WTC11 (cell line): ENCODE data around the gene CACNB1. TPM values are rescaled to one million over a fixed set of nuclear protein-coding genes. Genes with fewer than 3 reads are reported as not detected.

Experiments used
- ATAC-seq: fragments of 200-7000 bp; cut with Tn5 transposase; 2 replicates; pipeline ENCODE4 v1.10.0; 2021; ENCODE audit warnings: mild to moderate bottlenecking, moderate library complexity
- CTCF ChIA-PET: fragments of 300-600 bp; sonication (Branson Sonifier 250); formaldehyde crosslinking; loops from one replicate; lab custom pipeline; 2021; ENCODE audit warnings: antibody characterized with exemption; lab: Charles Lee
- POLR2A ChIA-PET: fragments of 350-600 bp; sonication (Branson Sonifier 250); formaldehyde crosslinking; loops from one replicate; lab custom pipeline; 2021; ENCODE audit warnings: antibody characterized with exemption; lab: Charles Lee
- DNase-seq: peaks from one replicate; pipeline ENCODE4 v3.0.0; 2021; ENCODE audit warnings: low spot score
- H3K27ac Mint-ChIP-seq: 2 replicates; pipeline ENCODE4 v1.8.0; 2021; ENCODE audit warnings: mixed read lengths
- H3K27me3 Mint-ChIP-seq: 2 replicates; pipeline ENCODE4 v1.8.0; 2021; ENCODE audit warnings: low read depth, mild to moderate bottlenecking, moderate library complexity, mixed read lengths
- H3K36me3 Mint-ChIP-seq: 2 replicates; pipeline ENCODE4 v1.8.0; 2021; ENCODE audit warnings: mixed read lengths
- H3K4me1 Mint-ChIP-seq: 2 replicates; pipeline ENCODE4 v1.8.0; 2022; ENCODE audit warnings: mixed read lengths
- H3K4me3 Mint-ChIP-seq: 2 replicates; pipeline ENCODE4 v1.8.0; 2021; ENCODE audit warnings: mild to moderate bottlenecking, moderate library complexity, mixed read lengths
- H3K9me3 Mint-ChIP-seq: 2 replicates; pipeline ENCODE4 v1.8.0; 2021; ENCODE audit warnings: mixed read lengths
- ESRRA ChIP-seq: sonication (generic); formaldehyde crosslinking; IDR thresholded peaks from 2 replicates; pipeline ENCODE4 v1.8.1; 2022; ENCODE audit warnings: mild to moderate bottlenecking, missing genetic modification reagents, borderline replicate concordance
- ETV6 ChIP-seq: sonication (generic); formaldehyde crosslinking; IDR thresholded peaks from 2 replicates; pipeline ENCODE4 v1.8.1; 2022; ENCODE audit warnings: mild to moderate bottlenecking, missing genetic modification reagents
- FOXK1 ChIP-seq: sonication (generic); formaldehyde crosslinking; IDR thresholded peaks from 2 replicates; pipeline ENCODE4 v1.8.0; 2022; ENCODE audit warnings: mild to moderate bottlenecking, moderate library complexity, missing genetic modification reagents
- JAZF1 ChIP-seq: fragments of 250-450 bp; sonication (Bioruptor Pico); IDR thresholded peaks from 2 replicates; pipeline ENCODE4 v1.9.0; 2021; ENCODE audit warnings: moderate library complexity, mild to moderate bottlenecking, inconsistent platforms
- NFATC4 ChIP-seq: fragments of 250-450 bp; sonication (Bioruptor Pico); IDR thresholded peaks from 2 replicates; pipeline ENCODE4 v1.9.0; 2021; ENCODE audit warnings: mild to moderate bottlenecking
- NR2C2 ChIP-seq: sonication (generic); formaldehyde crosslinking; IDR thresholded peaks from 2 replicates; pipeline ENCODE4 v1.8.0; 2022; ENCODE audit warnings: mild to moderate bottlenecking, missing genetic modification reagents
- OVOL2 ChIP-seq: fragments of 250-450 bp; sonication (Bioruptor Pico); IDR thresholded peaks from 2 replicates; pipeline ENCODE4 v1.9.0; 2021; ENCODE audit warnings: mild to moderate bottlenecking, borderline replicate concordance
- RORB ChIP-seq: fragments of 250-450 bp; sonication (Bioruptor Pico); IDR thresholded peaks from 2 replicates; pipeline ENCODE4 v1.9.0; 2021; ENCODE audit warnings: mild to moderate bottlenecking
- SP1 ChIP-seq: sonication (generic); formaldehyde crosslinking; conservative IDR thresholded peaks from 2 replicates; pipeline ENCODE4 v1.8.1; 2022; ENCODE audit warnings: missing genetic modification reagents
- TCF7 ChIP-seq: sonication (generic); formaldehyde crosslinking; IDR thresholded peaks from 2 replicates; pipeline ENCODE4 v1.8.0; 2022; ENCODE audit warnings: mild to moderate bottlenecking, low read depth, missing genetic modification reagents, moderate library complexity
- ZNF121 ChIP-seq: sonication (generic); formaldehyde crosslinking; IDR thresholded peaks from 2 replicates; pipeline ENCODE4 v1.8.0; 2023; ENCODE audit warnings: missing genetic modification reagents
- ZNF232 ChIP-seq: sonication (generic); formaldehyde crosslinking; IDR thresholded peaks from 2 replicates; pipeline ENCODE4 v1.8.0; 2022; ENCODE audit warnings: mild to moderate bottlenecking, missing genetic modification reagents
- ZNF317 ChIP-seq: sonication (generic); formaldehyde crosslinking; IDR thresholded peaks from 2 replicates; pipeline ENCODE4 v1.8.1; 2023; ENCODE audit warnings: low read depth, mild to moderate bottlenecking, moderate library complexity, missing genetic modification reagents, borderline replicate concordance
- ZNF423 ChIP-seq: fragments of 250-450 bp; sonication (Bioruptor Pico); IDR thresholded peaks from 2 replicates; pipeline ENCODE4 v2.1.2; 2022; ENCODE audit warnings: mild to moderate bottlenecking, moderate library complexity
- total RNA-seq: library from RNA; stranded (reverse); gene quantifications from 3 replicates; pipeline ENCODE4 v1.2.3, GENCODE V29; 2021
- TF ChIP-seq, protein P1 (sequence below): sonication (generic); formaldehyde crosslinking; IDR thresholded peaks from 2 replicates; pipeline ENCODE4 v1.8.1; 2023; ENCODE audit warnings: mild to moderate bottlenecking, missing genetic modification reagents, moderate library complexity
- TF ChIP-seq, protein P2 (sequence below): sonication (generic); formaldehyde crosslinking; IDR thresholded peaks from 2 replicates; pipeline ENCODE4 v1.8.0; 2023; ENCODE audit warnings: missing genetic modification reagents
- TF ChIP-seq, protein P3 (sequence below): fragments of 200-600 bp; IDR thresholded peaks from 2 replicates; pipeline ENCODE4 v1.8.0; 2022; ENCODE audit warnings: antibody characterized with exemption
- TF ChIP-seq, protein P4 (sequence below): fragments of 250-450 bp; sonication (Bioruptor Pico); IDR thresholded peaks from 2 replicates; pipeline ENCODE4 v1.9.0; 2021; ENCODE audit warnings: mild to moderate bottlenecking
- TF ChIP-seq, protein P5 (sequence below): fragments of 250-450 bp; sonication (Bioruptor Pico); IDR thresholded peaks from 2 replicates; pipeline ENCODE4 v1.8.0; 2021; ENCODE audit warnings: mild to moderate bottlenecking

CACNB1 gene
- total RNA-seq, 1 experiment from 2014 or later, result 17.0 TPM

DNA sequence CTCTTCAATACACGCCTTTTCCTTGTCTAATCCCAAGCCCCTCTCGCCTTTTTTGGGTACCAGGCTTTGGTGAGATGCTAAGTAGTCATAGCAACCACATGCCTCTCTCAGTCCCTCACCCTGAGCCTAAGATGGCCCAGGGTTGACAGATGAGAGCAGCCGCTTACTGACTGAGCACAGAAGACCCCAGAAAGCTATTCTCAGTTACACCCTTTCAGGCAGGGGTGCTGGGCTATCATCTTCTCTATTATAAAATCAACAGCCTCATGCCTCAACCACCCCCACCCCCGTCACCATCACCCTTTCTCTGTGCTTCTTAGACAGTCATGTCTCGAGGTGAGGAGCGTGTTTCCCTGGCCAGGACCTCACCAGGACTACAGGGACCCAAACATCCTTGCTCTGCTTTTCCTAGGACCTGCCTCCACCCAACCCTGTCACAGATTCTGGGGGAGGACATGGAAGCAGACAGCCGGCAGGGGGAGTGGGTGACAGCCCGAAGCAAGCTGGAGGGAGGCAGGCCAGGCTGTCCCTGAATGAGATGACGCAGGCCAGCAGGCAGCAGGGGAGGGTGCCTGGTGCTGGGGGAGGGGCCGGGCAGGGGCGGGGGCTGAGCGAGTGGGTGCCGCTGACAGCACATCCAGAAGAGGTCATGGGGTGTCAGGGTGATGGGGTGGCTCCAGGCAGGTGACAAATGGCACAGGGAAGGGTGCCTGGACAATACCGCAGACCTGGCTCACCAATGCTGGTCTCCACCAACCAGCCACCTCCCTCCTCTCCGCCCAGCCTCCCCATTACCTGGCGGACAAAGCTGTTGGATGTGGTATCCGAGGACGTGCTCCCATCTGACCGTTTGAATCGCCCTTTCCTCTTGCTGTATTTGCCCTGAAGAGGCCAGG lies 3.1 kb downstream of the CACNB1 start:
- POLR2A ChIA-PET, result interaction anchor here (1.0 to 2.4 kb wide), 2 partner anchors 13 to 30 kb away, joined by 6 read pairs; no protein-coding TSS in a partner anchor
- no peaks in the 10 kb centered on the region for H3K27me3 Mint-ChIP-seq
- H3K4me3 Mint-ChIP-seq, result peak overlapping the region; percentile 66
- DNase-seq (peak; percentile 73), ATAC-seq (peak; percentile 51)
- peaks cover 20% of the 10 kb centered on the region for H3K36me3 Mint-ChIP-seq
- H3K4me1 Mint-ChIP-seq, result peaks cover 36% of the 10 kb centered on the region
- CTCF ChIA-PET, result interaction anchor here (0.6 to 5.3 kb wide), 27 partner anchors 11 to 611 kb away, joined by 3 to 62 read pairs (median 4); partner anchors contain the start of genes ARL5C, FBXO47, LASP1NB and STAC2
- peak overlapping the region; percentile 57; the same call in 1 of the 2 replicates for H3K27ac Mint-ChIP-seq
- H3K9me3 Mint-ChIP-seq, result no peaks in the 10 kb centered on the region
- TF ChIP-seq, protein P1, sequence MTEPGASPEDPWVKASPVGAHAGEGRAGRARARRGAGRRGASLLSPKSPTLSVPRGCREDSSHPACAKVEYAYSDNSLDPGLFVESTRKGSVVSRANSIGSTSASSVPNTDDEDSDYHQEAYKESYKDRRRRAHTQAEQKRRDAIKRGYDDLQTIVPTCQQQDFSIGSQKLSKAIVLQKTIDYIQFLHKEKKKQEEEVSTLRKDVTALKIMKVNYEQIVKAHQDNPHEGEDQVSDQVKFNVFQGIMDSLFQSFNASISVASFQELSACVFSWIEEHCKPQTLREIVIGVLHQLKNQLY (CRISPR knock-in tag), result no peak
- 0 out of 2 replicates have a peak, but pooled peaks have one; percentile 40 for TF ChIP-seq SP1 (CRISPR knock-in tag)
- TF ChIP-seq OVOL2 (CRISPR knock-in tag), result no peak
- TF ChIP-seq, protein P2, sequence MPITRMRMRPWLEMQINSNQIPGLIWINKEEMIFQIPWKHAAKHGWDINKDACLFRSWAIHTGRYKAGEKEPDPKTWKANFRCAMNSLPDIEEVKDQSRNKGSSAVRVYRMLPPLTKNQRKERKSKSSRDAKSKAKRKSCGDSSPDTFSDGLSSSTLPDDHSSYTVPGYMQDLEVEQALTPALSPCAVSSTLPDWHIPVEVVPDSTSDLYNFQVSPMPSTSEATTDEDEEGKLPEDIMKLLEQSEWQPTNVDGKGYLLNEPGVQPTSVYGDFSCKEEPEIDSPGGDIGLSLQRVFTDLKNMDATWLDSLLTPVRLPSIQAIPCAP (CRISPR knock-in tag), result no peak
- TF ChIP-seq, protein P3, sequence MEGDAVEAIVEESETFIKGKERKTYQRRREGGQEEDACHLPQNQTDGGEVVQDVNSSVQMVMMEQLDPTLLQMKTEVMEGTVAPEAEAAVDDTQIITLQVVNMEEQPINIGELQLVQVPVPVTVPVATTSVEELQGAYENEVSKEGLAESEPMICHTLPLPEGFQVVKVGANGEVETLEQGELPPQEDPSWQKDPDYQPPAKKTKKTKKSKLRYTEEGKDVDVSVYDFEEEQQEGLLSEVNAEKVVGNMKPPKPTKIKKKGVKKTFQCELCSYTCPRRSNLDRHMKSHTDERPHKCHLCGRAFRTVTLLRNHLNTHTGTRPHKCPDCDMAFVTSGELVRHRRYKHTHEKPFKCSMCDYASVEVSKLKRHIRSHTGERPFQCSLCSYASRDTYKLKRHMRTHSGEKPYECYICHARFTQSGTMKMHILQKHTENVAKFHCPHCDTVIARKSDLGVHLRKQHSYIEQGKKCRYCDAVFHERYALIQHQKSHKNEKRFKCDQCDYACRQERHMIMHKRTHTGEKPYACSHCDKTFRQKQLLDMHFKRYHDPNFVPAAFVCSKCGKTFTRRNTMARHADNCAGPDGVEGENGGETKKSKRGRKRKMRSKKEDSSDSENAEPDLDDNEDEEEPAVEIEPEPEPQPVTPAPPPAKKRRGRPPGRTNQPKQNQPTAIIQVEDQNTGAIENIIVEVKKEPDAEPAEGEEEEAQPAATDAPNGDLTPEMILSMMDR, result peak; percentile 12; the same call in 1 of the 2 replicates

DNA sequence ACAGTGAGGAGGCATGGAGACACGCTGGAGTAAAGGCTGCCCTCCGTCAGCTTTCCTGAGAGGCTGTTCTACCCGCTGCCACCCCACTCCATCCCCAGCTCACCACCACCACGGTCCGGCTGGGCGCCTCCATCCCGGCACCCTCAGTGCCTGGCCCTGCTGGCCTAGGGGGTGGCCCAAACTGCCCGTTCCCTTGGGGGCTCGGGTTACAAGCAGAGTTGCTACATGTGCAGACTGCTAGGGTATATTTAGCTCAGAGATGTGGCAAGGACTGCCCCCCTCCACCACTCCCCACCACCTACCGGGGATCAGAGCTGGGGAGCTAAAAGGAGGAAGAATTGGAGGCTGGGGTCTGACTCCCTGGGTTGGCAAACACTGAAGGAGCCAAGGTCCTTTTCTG lies 4.1 kb downstream of the CACNB1 start:
- no peaks in the 10 kb centered on the region for H3K9me3 Mint-ChIP-seq
- DNase-seq (no peak), ATAC-seq (no peak)
- ChIA-PET POLR2A (no interaction called here), CTCF (interaction anchor here (1.8 to 5.3 kb wide), 3 partner anchors 19 to 43 kb away, joined by 5 to 47 read pairs (median 29); partner anchors contain the start of gene ARL5C)
- H3K36me3 Mint-ChIP-seq, result peaks cover 20% of the 10 kb centered on the region
- no peak overlapping the region for H3K27ac Mint-ChIP-seq
- no peaks in the 10 kb centered on the region for H3K27me3 Mint-ChIP-seq
- TF ChIP-seq FOXK1 (no peak), NR2C2 (0 out of 2 replicates have a peak, but pooled peaks have one; percentile 29)
- peaks cover 28% of the 10 kb centered on the region for H3K4me1 Mint-ChIP-seq
- H3K4me3 Mint-ChIP-seq, result no peak overlapping the region

DNA sequence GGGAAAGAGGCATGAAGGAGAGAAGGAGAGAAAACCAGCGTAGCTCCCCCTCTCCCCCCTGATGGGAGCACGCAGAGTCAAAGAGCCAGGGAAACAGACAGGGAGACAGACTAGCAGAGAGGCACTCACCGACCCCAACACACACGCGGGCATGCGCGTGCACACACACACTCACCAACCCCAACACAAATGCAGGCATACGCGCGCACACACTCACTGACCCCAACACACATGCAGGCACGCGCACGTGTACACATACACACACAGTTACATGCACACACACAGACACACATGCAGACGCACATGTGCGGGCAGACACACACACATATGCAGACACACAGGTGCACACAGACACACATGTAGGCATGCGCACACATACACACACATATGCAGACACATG lies 4.6 kb downstream of the CACNB1 start:
- no peaks in the 10 kb centered on the region for H3K9me3 Mint-ChIP-seq
- peaks cover 21% of the 10 kb centered on the region for H3K36me3 Mint-ChIP-seq
- H3K27me3 Mint-ChIP-seq, result no peaks in the 10 kb centered on the region
- DNase-seq, result no peak
- ATAC-seq, result no peak
- CTCF ChIA-PET, result interaction anchor here (1.8 to 5.3 kb wide), 3 partner anchors 18 to 43 kb away, joined by 5 to 47 read pairs (median 29); partner anchors contain the start of gene ARL5C
- POLR2A ChIA-PET, result no interaction called here
- peaks cover 24% of the 10 kb centered on the region for H3K4me1 Mint-ChIP-seq
- no peak for TF ChIP-seq NFATC4 (CRISPR knock-in tag)
- no peak for TF ChIP-seq ZNF317
- TF ChIP-seq TCF7 (CRISPR knock-in tag), result no peak
- no peak for TF ChIP-seq ZNF423 (CRISPR knock-in tag)
- no peak for TF ChIP-seq ETV6 (CRISPR knock-in tag)
- H3K27ac Mint-ChIP-seq, result peak overlapping the region; percentile 12; the same call in 1 of the 2 replicates
- H3K4me3 Mint-ChIP-seq, result no peak overlapping the region

DNA sequence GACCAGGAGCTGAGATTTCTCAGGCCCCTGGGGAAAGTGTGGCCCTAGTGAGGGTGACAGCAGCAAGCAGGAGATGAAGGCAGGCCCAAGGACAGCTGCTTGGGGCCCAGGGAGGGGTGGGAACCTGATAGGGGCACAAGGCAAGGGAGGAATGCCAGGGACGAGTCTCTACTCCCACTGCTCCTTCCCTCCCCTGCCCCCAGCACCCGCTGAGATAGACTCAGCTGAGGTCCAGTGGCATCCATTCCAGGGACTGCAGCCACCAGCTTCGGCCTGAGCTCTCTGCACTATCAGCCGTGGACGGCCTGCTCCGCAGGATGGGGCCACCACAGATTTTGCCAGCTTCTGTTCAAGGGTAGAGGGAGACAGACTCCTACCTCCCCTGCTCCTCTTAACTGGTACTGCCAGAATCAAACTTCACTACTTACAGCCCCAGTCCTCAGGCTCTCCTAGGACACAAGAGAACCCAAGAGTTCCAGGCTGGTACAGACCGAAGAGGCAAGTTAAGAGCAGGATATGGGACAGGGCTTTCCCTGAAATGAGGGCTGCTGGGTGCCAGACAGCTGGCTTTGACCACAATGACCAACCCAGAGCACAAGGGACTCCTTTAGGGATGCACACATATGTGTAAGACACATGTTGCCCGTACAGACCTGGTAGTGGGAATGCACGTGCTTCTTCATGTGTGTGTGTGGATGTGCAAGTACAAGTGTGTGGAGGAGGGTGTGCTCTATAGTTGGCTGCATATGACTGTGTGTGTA lies 5.5 kb downstream of the CACNB1 start:
- DNase-seq (no peak), ATAC-seq (no peak)
- H3K4me3 Mint-ChIP-seq, result no peak overlapping the region
- H3K9me3 Mint-ChIP-seq, result no peaks in the 10 kb centered on the region
- peaks cover 24% of the 10 kb centered on the region for H3K4me1 Mint-ChIP-seq
- H3K36me3 Mint-ChIP-seq, result peaks cover 28% of the 10 kb centered on the region
- no peaks in the 10 kb centered on the region for H3K27me3 Mint-ChIP-seq
- ChIA-PET CTCF (interaction anchor here (1.8 kb wide), 1 partner anchor 17 kb away, joined by 5 read pairs; no protein-coding TSS in a partner anchor), POLR2A (interaction anchor here (0.6 kb wide), 1 partner anchor 107 kb away, joined by 4 read pairs; no protein-coding TSS in a partner anchor)
- H3K27ac Mint-ChIP-seq, result peak overlapping the region; percentile 57
- TF ChIP-seq, protein P4, sequence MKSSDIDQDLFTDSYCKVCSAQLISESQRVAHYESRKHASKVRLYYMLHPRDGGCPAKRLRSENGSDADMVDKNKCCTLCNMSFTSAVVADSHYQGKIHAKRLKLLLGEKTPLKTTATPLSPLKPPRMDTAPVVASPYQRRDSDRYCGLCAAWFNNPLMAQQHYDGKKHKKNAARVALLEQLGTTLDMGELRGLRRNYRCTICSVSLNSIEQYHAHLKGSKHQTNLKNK (CRISPR knock-in tag), result no peak
- no peak for TF ChIP-seq ZNF232 (CRISPR knock-in tag)
- TF ChIP-seq ZNF121 (CRISPR knock-in tag), result no peak
- no peak for TF ChIP-seq JAZF1 (CRISPR knock-in tag)
- TF ChIP-seq, protein P5, sequence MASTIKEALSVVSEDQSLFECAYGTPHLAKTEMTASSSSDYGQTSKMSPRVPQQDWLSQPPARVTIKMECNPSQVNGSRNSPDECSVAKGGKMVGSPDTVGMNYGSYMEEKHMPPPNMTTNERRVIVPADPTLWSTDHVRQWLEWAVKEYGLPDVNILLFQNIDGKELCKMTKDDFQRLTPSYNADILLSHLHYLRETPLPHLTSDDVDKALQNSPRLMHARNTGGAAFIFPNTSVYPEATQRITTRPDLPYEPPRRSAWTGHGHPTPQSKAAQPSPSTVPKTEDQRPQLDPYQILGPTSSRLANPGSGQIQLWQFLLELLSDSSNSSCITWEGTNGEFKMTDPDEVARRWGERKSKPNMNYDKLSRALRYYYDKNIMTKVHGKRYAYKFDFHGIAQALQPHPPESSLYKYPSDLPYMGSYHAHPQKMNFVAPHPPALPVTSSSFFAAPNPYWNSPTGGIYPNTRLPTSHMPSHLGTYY (CRISPR knock-in tag), result no peak
- no peak for TF ChIP-seq RORB
- no peak for TF ChIP-seq ESRRA (CRISPR knock-in tag)
- TF ChIP-seq, protein P1 (CRISPR knock-in tag), result no peak
